Fibroblast of lung (primary cell): Measurements from ENCODE around the gene SPPL2C.

ENCODE experiments used
- EZH2 ChIP-seq: IDR thresholded peaks from 2 replicates; pipeline ENCODE4 v1.5.1; 2012; ENCODE audit warnings: low read length, control low read depth, mild to moderate bottlenecking; ENCODE audit errors: missing control alignments
- TF ChIP-seq, protein P1 (sequence below), 2 donors: IDR thresholded peaks in 1 of 2; conservative IDR thresholded peaks in 1 of 2; 1 replicate in 1 of 2; 2 replicates in 1 of 2; pipeline ENCODE4 v1.5.1; 2011 to 2012; ENCODE audit warnings: low read length in 2 of 2, control low read depth in 1 of 2, inconsistent platforms in 1 of 2, low read depth in 1 of 2, mild to moderate bottlenecking in 1 of 2

DNA sequence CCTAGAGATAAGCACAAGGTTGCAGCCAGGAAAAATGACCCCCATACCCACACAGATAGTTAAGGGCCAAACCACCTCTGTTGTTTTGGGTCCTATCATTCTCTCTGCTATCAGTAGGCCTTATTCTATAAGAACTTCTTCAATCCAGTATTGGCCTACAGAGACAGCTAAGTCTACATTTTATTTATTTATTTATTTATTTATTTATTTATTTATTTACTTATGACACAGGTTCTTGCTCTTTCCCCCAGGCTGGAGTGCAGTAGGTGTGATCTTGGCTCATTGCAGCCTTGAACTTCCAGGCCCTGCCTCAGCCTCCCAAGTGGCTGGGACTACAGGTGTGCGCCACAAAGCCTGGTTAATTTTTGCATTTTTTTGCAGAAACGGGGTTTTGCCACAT, 42.2 kb downstream of the SPPL2C start:
- no peak for TF ChIP-seq EZH2
- TF ChIP-seq, protein P1, sequence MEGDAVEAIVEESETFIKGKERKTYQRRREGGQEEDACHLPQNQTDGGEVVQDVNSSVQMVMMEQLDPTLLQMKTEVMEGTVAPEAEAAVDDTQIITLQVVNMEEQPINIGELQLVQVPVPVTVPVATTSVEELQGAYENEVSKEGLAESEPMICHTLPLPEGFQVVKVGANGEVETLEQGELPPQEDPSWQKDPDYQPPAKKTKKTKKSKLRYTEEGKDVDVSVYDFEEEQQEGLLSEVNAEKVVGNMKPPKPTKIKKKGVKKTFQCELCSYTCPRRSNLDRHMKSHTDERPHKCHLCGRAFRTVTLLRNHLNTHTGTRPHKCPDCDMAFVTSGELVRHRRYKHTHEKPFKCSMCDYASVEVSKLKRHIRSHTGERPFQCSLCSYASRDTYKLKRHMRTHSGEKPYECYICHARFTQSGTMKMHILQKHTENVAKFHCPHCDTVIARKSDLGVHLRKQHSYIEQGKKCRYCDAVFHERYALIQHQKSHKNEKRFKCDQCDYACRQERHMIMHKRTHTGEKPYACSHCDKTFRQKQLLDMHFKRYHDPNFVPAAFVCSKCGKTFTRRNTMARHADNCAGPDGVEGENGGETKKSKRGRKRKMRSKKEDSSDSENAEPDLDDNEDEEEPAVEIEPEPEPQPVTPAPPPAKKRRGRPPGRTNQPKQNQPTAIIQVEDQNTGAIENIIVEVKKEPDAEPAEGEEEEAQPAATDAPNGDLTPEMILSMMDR (conservative IDR thresholded peaks at IDR 0.05 in 1 of 2, IDR thresholded peaks at IDR 0.05 in 1 of 2; ENCODE audit: low read depth in 1 of 2, low read length in 2 of 2): no peak
